GM12801 (cell line): Measurements from ENCODE around the gene PTPRE.

Source experiments
- TF ChIP-seq, protein P1 (sequence below): IDR thresholded peaks from one replicate; pipeline ENCODE4 v1.5.1; 2011; ENCODE audit warnings: control low read depth; ENCODE audit not compliant: insufficient read length; ENCODE audit errors: extremely low read depth

PTPRE gene

DNA sequence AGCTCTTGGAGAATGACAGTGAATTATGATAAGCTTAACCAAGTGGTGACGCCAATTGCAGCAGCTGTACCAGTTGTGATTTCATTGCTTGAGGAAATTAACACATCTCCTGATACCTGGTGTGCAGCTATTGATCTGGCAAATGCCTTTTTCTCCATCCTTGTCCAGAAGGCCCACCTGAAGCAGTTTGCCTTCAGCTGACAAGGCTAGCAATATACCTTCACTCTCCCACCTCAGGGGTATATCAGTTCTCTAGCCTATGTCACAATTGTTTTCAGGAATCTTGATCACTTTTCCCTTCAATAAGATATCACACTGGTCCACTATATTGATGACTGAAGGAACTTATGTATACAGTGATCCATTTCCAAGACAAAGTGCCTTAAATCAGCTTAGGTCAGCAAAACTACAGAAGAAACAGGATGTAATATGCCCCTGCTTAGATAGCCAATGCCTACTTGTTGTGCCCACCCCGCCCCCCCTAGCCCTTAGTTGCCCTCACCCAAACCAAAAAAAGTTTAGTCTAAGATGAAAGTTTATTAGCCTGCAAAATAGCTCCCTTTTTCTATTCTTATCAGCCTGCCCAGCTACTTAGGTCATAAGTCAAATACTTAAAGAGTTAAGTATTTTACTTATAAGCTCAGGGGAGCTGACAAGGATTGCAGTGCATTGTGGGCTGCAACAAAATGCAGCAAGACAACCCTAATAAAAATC lies 45.1 kb downstream of the PTPRE start:
- TF ChIP-seq, protein P1, sequence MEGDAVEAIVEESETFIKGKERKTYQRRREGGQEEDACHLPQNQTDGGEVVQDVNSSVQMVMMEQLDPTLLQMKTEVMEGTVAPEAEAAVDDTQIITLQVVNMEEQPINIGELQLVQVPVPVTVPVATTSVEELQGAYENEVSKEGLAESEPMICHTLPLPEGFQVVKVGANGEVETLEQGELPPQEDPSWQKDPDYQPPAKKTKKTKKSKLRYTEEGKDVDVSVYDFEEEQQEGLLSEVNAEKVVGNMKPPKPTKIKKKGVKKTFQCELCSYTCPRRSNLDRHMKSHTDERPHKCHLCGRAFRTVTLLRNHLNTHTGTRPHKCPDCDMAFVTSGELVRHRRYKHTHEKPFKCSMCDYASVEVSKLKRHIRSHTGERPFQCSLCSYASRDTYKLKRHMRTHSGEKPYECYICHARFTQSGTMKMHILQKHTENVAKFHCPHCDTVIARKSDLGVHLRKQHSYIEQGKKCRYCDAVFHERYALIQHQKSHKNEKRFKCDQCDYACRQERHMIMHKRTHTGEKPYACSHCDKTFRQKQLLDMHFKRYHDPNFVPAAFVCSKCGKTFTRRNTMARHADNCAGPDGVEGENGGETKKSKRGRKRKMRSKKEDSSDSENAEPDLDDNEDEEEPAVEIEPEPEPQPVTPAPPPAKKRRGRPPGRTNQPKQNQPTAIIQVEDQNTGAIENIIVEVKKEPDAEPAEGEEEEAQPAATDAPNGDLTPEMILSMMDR: no peak

DNA sequence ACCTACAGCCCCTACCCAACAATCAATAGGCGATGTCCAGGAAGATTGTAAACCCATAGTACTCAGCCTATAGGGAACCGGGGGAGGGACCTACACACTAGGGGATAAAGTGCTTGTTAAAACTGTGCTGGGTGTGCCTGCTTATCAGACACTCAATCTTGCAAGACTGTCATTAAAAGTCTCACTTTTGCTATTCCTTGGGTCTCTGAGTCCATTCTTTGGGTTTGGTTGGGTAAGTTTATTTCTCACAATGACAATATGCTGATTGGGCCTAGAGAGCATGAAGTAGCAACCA lies 45.6 kb downstream of the PTPRE start:
- TF ChIP-seq, protein P1: no peak

DNA sequence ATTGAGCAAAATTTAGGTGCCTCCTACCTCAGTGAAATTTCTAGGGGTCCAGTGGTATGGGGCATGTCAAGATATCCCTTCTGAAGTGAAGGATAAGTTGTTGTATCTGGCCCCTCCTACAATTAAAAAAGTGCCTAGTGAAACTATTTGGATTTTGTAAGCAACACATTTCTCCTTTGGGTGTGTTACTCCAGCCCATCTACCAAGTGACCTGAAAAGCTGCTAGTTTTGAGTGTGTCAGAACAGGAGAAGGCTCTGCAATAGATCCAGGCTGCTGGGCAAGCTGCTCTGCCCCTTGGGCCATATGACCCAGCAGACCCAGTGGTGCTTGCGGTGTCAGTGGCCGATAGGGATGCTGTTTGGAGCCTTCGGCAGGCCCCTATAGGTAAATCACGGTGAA lies 46.0 kb downstream of the PTPRE start:
- TF ChIP-seq, protein P1: no peak

DNA sequence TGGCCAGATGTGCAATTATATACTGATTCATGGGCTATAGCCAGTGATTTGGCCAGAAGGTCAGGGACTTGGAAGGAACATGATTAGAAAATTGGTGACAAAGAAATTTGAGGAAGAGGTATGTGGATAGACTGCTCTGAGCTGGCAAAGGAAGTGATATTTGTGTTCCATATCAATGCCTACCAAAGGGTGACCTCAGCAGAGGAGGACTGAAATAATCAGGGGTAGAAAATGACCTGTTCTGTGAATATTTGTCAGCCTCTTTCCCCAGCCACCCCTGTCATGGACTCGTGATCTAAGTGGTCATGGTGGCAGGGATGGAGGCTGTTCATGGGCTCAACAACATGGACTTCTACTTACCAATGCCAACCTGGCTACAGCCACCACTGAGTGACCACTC lies 47.0 kb downstream of the PTPRE start:
- TF ChIP-seq, protein P1: no peak

DNA sequence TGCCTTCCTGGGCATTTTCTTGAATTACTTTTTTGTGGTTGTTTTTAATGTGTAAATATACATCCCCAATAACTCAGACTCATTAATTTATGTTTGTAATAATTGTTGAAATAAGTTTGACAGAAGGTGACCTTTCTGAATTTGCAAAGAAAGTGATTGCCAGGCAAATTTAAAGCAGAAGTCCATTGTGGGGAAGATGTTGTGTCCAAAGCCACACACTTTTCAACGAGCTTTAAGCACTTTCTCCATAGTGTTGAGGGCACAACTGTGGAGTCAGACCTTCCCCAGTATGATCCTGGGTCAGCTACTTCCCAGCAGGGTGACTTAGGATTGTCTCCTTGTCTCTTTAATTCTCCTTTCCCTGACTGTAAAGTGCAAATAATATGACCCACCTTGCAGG lies 52.5 kb downstream of the PTPRE start:
- TF ChIP-seq, protein P1: no peak

DNA sequence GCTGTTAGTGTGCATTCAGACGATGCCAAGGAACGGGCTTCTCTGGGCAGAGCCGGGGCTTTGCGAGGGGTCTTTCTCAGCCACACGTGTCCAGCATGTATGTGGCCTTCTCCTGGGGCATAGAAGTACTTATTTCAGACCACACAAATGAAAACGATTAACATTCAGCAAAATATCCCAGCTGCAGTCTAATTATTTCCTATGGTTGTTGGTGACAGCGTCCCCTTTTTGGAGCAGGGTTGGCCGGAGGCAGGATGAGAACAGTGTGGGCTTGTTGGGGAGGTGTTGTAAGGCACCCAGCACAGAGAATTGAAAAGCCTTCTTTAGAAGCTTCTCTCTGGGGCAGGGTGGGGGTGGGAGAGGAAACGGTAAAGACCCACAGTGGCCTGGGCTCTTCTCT lies 54.2 kb downstream of the PTPRE start:
- TF ChIP-seq, protein P1: no peak

DNA sequence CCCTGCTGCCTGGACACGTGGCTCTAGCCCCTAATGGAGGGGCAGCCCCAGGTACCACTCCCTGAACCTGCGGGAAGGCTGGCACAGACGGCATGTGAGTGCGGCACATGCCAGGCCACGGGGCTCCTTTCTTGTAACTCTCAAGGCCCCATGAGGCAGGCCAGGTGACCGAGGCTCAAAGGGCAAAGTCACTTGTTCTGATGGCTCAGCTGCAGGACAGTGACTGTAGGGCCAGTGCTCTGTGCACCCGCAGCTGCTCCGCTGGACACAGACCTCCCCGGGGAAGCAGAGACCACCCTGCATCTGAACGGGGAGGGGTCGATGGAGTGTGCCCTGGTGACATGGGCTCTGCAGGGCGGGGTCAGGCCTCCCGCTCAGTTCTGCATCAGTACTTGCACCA lies 55.3 kb downstream of the PTPRE start:
- TF ChIP-seq, protein P1: no peak
